ENCODE data around the gene CD274. TPM values are rescaled to one million over a fixed set of nuclear protein-coding genes. Genes with fewer than 3 reads are reported as not detected.
"Not testable (repeated sequence)": the region's sequence is repeated elsewhere in the genome, so short reads cannot be mapped to it uniquely, and the experiment has no call there.

CD274 gene
- polyA plus RNA-seq (ENCODE audit: insufficient read depth in 1 of 5, insufficient read length in 5 of 5, low replicate concordance in 1 of 5) = 1 to 10 TPM in 3 of 5 donors, under 1 TPM in 2; 0.71 to 1.4 (median 1.2) TPM
- long read RNA-seq, donor 1, partial matches to known transcripts = 0 of 2 reads
- long read RNA-seq, donor 1, other reads (novel, unspliced or antisense) = 0 of 2 reads
- long read RNA-seq, donor 2 = 0 reads
- long read RNA-seq, donor 3 = 0 reads
- long read RNA-seq, donor 4 = 0 reads
- long read RNA-seq, donor 5 = 0 reads
- long read RNA-seq, donor 6 = 0 reads
- long read RNA-seq, donor 7 = 0 reads
- long read RNA-seq, donor 8 = 0 reads

DNA sequence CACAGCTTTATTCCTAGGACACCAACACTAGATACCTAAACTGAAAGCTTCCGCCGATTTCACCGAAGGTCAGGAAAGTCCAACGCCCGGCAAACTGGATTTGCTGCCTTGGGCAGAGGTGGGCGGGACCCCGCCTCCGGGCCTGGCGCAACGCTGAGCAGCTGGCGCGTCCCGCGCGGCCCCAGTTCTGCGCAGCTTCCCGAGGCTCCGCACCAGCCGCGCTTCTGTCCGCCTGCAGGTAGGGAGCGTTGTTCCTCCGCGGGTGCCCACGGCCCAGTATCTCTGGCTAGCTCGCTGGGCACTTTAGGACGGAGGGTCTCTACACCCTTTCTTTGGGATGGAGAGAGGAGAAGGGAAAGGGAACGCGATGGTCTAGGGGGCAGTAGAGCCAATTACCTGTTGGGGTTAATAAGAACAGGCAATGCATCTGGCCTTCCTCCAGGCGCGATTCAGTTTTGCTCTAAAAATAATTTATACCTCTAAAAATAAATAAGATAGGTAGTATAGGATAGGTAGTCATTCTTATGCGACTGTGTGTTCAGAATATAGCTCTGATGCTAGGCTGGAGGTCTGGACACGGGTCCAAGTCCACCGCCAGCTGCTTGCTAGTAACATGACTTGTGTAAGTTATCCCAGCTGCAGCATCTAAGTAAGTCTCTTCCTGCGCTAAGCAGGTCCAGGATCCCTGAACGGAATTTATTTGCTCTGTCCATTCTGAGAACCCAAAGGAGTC, at the start of gene CD274:
CD274 (plus strand) TSS at position 184 of the 733 bp plus-strand sequence. CDS start 5,572 bp downstream, outside the sequence.
- DNase-seq = peak; percentile 79 to 82

- no peak for DNase-seq
These were observed 48.1 kb upstream of the CD274 start for GRCh38 chr9:5402217-5402616.

DNA sequence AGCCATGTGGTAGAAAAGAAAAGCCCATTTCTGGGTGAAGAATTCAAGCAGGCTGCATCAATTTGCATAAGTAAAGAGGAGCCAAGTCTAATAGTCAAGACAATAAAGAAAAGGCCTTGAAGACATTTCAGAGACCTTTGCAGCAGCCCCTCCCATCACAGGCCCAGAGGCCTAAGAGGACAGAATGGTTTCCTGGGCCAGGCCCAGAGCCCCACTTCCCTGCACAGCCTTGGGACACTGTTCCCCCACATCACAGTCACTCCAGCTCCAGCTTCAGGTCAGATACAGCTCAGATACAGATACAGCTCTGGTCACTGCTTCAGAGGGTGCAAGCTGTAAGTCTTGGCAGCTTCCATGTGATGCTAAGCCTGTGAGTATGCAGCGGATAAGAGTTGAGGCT, 41.7 kb upstream of the CD274 start:
- DNase-seq = no peak

- no peak for DNase-seq
These were observed 33.4 kb upstream of the CD274 start for GRCh38 chr9:5416953-5417352.

GRCh38 chr9:5418481-5418880, 31.9 kb upstream of the CD274 start:
- no peak for DNase-seq

DNA sequence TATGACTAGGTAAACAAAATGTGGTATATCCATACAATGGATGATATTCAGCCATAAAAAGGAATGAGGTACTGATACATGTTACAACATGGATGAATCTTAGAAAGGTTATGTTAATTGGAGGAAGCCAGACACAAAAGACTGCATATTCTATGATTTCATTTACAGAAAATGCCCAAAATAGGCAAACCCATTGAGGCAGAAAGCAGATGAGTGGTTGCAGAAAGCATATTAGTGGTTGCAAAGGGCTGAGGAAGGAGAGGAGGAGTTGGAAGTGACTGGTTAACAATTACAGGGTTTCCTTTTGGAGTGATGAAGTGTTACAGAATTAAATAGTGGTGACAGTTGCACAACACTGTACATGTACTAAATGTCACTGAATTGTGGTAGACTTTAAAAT, 30.4 kb upstream of the CD274 start:
- no peak for DNase-seq

GRCh38 chr9:5421163-5421562, 29.2 kb upstream of the CD274 start:
- no peak for DNase-seq

DNA sequence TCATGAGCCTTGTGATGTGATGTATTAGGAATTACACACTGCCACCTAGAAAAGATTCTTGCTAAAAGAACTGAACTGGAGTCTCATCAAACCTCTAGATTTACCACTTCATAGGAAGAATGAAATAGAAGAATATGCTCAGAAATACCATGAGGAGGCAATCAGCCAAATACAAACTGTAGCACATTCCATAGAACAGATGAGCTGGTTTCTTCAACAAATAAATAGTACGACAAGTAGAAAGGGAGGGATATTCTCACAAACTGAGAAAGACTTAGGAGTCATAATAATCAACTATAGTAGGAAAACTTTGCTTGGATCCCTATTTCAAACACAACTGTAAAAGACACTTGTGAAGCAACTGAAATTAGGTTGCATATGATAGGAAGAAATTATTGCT, 28.1 kb upstream of the CD274 start:
- no peak for DNase-seq

GRCh38 chr9:5425006-5425628, 25.2 kb upstream of the CD274 start:
- DNase-seq = no peak

- DNase-seq = no peak
These were observed 23.3 kb upstream of the CD274 start for GRCh38 chr9:5427005-5427404.

GRCh38 chr9:5428172-5428571, 22.2 kb upstream of the CD274 start:
- no peak for DNase-seq

GRCh38 chr9:5428794-5429528, 21.4 kb upstream of the CD274 start:
- no peak for DNase-seq

- no peak for DNase-seq
These were observed 20.3 kb upstream of the CD274 start for GRCh38 chr9:5429873-5430564.

DNA sequence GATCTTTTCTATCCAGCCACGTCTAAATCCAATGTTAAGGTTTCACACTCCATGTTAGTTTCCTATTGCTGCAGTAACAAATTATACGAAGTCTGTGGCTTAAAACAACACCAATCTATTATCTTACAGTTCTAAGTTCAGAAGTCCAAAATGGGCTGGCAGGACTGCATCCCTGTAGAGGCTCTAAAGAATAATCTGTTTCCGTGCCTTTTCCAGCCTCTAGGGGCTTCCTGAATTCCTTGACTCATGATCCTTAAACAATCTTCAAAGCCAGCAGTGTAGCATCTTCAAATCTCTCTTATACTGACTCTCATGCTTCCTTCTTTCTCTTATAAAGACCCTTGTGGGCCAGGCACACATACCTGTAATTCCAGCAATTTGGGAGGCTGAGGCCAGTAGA, 19.4 kb upstream of the CD274 start:
- DNase-seq = no peak

- DNase-seq = not testable (repeated sequence)
These were observed 17.5 kb upstream of the CD274 start for GRCh38 chr9:5432890-5433289.

- not testable (repeated sequence) for DNase-seq
These were observed 17.0 kb upstream of the CD274 start for GRCh38 chr9:5433328-5433727.

GRCh38 chr9:5433841-5434810, 16.2 kb upstream of the CD274 start:
- DNase-seq = not testable (repeated sequence)

GRCh38 chr9:5435912-5436311, 14.4 kb upstream of the CD274 start:
- no peak for DNase-seq

DNA sequence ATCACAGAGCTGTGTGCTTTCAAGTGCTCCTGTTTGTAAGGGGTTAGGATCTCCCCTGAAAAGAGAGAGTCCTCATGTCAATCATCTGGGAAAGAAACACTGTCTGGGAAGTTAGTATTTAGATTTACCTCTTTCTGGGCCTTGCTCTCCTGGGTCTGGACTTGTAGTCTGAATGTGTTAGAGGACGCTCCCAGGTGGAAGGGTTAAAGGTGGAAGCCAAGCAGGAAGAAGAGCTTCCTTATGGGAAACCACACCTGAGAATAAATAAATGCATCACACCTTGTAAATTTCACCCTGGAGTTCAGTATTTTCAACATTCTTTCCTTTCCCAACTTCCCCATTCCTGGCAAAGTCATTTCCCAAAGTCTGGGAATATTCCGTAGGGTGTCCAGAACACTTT, 13.9 kb upstream of the CD274 start:
- DNase-seq = no peak

Measured in right lung (tissue), 10 donors.